Osteoblast (primary cell): Measurements from ENCODE around the gene ASB3. TPM values are rescaled to one million over a fixed set of nuclear protein-coding genes. Genes with fewer than 3 reads are reported as not detected.
"Not testable (repeated sequence)": the region's sequence is repeated elsewhere in the genome, so short reads cannot be mapped to it uniquely, and the experiment has no call there.

Source experiments
- DNase-seq: peaks from one replicate; pipeline ENCODE4 v3.0.0; 2011; ENCODE audit warnings: low spot score, mixed read lengths; ENCODE audit not compliant: insufficient read length; ENCODE audit errors: missing footprints
- H2AFZ ChIP-seq: 2 replicates; pipeline ENCODE4 v1.6.0; 2011; ENCODE audit warnings: mild to moderate bottlenecking, low read length
- H3K27ac ChIP-seq: 2 replicates; pipeline ENCODE4 v1.5.1; 2011; ENCODE audit warnings: mild to moderate bottlenecking, low read depth, low read length, moderate library complexity
- H3K27me3 ChIP-seq: 2 replicates; pipeline ENCODE4 v1.6.0; 2012; ENCODE audit warnings: mild to moderate bottlenecking, control low read depth, inconsistent platforms, low read length, moderate library complexity; ENCODE audit not compliant: insufficient read depth
- H3K36me3 ChIP-seq: 2 replicates; pipeline ENCODE4 v1.5.1; 2011; ENCODE audit warnings: mild to moderate bottlenecking, low read length, control low read depth, moderate library complexity; ENCODE audit not compliant: insufficient read depth
- H3K4me1 ChIP-seq: 2 replicates; pipeline ENCODE4 v1.5.1; 2011; ENCODE audit warnings: mild to moderate bottlenecking, low read length, control low read depth, moderate library complexity; ENCODE audit not compliant: insufficient read depth
- H3K4me2 ChIP-seq: 2 replicates; pipeline ENCODE4 v1.6.0; 2011; ENCODE audit warnings: mild to moderate bottlenecking, low read length; ENCODE audit not compliant: insufficient read depth
- H3K4me3 ChIP-seq: fragments of 200-600 bp; sonication (generic); 3 replicates; pipeline ENCODE4 v1.5.1; 2012; ENCODE audit warnings: mild to moderate bottlenecking, low read length, inconsistent platforms; ENCODE audit not compliant: insufficient read depth
- H3K79me2 ChIP-seq: 2 replicates; pipeline ENCODE4 v1.6.0; 2012; ENCODE audit warnings: mild to moderate bottlenecking, low read length, control low read depth, inconsistent platforms; ENCODE audit not compliant: insufficient read depth
- H3K9me3 ChIP-seq: 2 replicates; pipeline ENCODE4 v1.5.1; 2011; ENCODE audit warnings: low read depth, low read length, control low read depth
- H4K20me1 ChIP-seq: 2 replicates; pipeline ENCODE4 v1.6.0; 2012; ENCODE audit warnings: mild to moderate bottlenecking, low read length, control low read depth; ENCODE audit not compliant: insufficient read depth
- CTCF ChIP-seq: IDR thresholded peaks from 2 replicates; pipeline ENCODE4 v1.5.1; 2011; ENCODE audit warnings: mild to moderate bottlenecking, low read depth, low read length, moderate library complexity; ENCODE audit errors: extremely low read depth
- total RNA-seq: library from RNA; depleted of rRNA; stranded (reverse); fragments of >200 nt; gene quantifications from 2 replicates; pipeline ENCODE4 v1.2.3, GENCODE V29; 2012

The ASB3 gene
- total RNA-seq, 1 donor: 21.4 TPM

- Histone ChIP-seq H3K4me1 (no peaks in the 10 kb centered on the region), H3K27ac (no peak overlapping the region), H3K79me2 (no peaks in the 10 kb centered on the region), H3K36me3 (no peaks in the 10 kb centered on the region), H4K20me1 (no peaks in the 10 kb centered on the region), H2AFZ (no peak overlapping the region), H3K27me3 (no peaks in the 10 kb centered on the region), H3K4me3 (no peak overlapping the region), H3K4me2 (no peak overlapping the region), H3K9me3 (no peaks in the 10 kb centered on the region)
- TF ChIP-seq CTCF: no peak
- no peak for DNase-seq
These were observed 125.9 kb downstream of the ASB3 start for GRCh38 chr2:53660886-53661285.

DNA sequence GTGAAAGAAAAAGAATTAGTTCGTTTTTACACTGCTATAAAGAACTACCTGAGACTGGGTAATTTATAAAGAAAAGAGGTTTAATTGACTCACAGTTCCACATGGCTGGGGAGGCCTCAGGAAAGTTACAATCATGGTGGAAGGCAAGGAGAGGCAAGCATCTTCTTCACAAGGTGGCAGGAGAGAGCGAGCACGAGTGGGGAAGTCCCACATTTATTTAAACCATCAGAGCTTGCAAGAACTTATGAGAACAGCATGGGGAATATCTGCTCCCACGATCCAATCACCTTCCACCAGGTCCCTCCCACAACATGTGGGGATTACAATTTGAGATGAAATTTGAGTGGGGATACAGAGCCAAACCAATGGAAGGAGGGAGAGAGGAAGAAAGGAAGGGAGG lies 128.3 kb downstream of the ASB3 start:
- H3K9me3 ChIP-seq, H4K20me1 ChIP-seq, H3K27ac ChIP-seq, H3K79me2 ChIP-seq, H3K4me3 ChIP-seq, DNase-seq, H3K27me3 ChIP-seq, H3K4me1 ChIP-seq, H3K36me3 ChIP-seq, H2AFZ ChIP-seq, H3K4me2 ChIP-seq: not testable (repeated sequence)

DNA sequence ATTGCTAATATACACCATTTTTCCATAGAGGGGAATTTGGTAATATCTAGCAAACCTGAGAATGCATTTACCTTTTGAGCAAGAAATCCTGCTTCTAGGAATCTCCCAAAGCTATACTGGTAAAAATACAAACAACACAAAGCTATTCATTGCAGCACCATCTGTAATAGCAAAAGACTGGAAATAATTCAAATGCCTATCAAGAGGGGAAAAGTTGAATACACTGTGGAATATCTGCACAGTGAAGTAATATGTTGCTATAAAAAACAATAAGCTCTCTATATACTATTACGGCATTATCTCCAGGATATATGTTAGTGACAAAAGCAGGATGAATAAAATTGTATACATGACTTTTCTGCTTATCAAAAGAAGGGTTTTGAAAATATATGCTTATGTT lies 131.5 kb downstream of the ASB3 start:
- H3K27ac ChIP-seq: no peak overlapping the region
- H3K27me3 ChIP-seq: no peaks in the 10 kb centered on the region
- no peak overlapping the region for H3K4me2 ChIP-seq
- H3K9me3 ChIP-seq: no peaks in the 10 kb centered on the region
- DNase-seq: no peak
- H3K79me2 ChIP-seq: no peaks in the 10 kb centered on the region
- no peak overlapping the region for H2AFZ ChIP-seq
- H4K20me1 ChIP-seq: no peaks in the 10 kb centered on the region
- no peak overlapping the region for H3K4me3 ChIP-seq
- H3K36me3 ChIP-seq: no peaks in the 10 kb centered on the region
- TF ChIP-seq CTCF: no peak
- H3K4me1 ChIP-seq: no peaks in the 10 kb centered on the region

- Histone ChIP-seq H3K4me3 (no peak overlapping the region), H3K27ac (no peak overlapping the region), H3K27me3 (no peaks in the 10 kb centered on the region), H3K79me2 (no peaks in the 10 kb centered on the region), H3K9me3 (no peaks in the 10 kb centered on the region), H4K20me1 (no peaks in the 10 kb centered on the region), H3K36me3 (no peaks in the 10 kb centered on the region), H3K4me1 (no peaks in the 10 kb centered on the region), H3K4me2 (no peak overlapping the region), H2AFZ (no peak overlapping the region)
- DNase-seq: no peak
- TF ChIP-seq CTCF: no peak
These were observed 132.4 kb downstream of the ASB3 start for GRCh38 chr2:53654396-53654795.

DNA sequence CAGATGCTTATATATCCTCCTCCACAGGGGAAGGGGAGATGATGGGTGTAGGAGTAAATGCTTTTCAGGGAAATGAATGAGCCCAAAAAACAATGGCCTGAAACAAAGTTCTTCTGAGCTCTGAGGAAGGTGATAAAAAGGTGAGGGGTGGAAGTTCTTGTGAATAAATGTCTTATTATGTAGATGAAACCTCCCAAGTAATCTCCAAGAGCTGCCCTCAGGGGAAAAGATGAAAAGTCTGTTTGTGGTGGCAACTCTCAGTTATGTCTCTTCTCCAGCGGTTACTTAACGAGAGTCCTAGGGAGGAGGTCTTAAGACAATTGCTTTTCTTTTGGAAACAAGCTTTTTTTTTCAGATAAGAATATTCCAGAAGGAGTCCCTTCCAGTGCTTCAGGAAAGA lies 134.6 kb downstream of the ASB3 start:
- Histone ChIP-seq H3K36me3 (no peaks in the 10 kb centered on the region), H3K4me1 (no peaks in the 10 kb centered on the region), H4K20me1 (no peaks in the 10 kb centered on the region), H3K27ac (no peak overlapping the region), H3K27me3 (no peaks in the 10 kb centered on the region), H3K79me2 (no peaks in the 10 kb centered on the region), H3K4me3 (no peak overlapping the region), H2AFZ (no peak overlapping the region), H3K9me3 (no peaks in the 10 kb centered on the region), H3K4me2 (no peak overlapping the region)
- TF ChIP-seq CTCF: no peak
- DNase-seq: no peak
